ENCODE results near the gene COL5A3. TPM values are rescaled to one million over a fixed set of nuclear protein-coding genes. Genes with fewer than 3 reads are reported as not detected.

The COL5A3 gene
- polyA plus RNA-seq, 1 donor from 2014 or later, result 0.11 TPM

DNA sequence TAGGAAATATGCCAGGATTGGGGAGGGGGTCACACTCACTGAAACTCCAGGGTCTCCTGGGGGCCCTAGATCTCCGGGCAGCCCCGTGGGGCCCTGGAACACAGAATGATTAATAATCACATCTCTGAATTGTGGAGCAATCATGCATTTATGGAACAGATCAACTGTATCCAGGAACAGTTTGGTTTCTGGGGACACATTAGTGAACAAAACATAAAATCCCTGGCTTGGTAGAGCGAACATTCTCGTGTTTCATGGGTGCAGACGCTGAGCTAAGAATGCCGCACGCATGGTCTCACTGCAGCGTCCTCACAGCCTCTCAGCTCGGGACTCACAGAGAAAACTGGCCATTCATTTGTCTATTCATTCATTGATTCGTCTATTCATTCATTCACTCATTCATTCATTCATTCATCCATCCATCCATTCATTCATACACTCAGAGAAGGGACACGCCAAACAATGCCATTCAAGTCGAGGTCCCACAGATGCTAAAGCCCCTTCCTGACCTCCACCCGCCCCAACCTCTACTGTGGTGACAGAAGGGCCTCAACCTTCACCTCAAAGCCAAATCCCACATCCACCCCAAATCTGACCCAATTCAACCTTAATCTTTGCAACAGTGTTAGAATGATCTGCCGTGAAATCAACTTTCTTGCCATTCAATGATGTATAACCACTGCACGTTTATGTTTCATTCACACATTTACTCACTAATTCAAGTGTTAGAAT lies 39.0 kb downstream of the COL5A3 start:
- Histone ChIP-seq H3K4me2 (ENCODE audit: low read length) (no peak overlapping the region), H3K27me3 (ENCODE audit: insufficient read depth, low read depth, low read length) (peaks cover 17% of the 10 kb centered on the region), H3K9ac (ENCODE audit: low read length) (no peak overlapping the region), H3K79me2 (replicated peaks; ENCODE audit: insufficient read depth, low read length) (no peaks in the 10 kb centered on the region), H3F3A (ENCODE audit: insufficient read depth, low read length, poor library complexity, severe bottlenecking) (no peaks in the 10 kb centered on the region), H2AFZ (ENCODE audit: low read depth, low read length) (no peak overlapping the region), H3K27ac (ENCODE audit: low read length) (no peak overlapping the region), H4K20me1 (ENCODE audit: insufficient read depth) (no peaks in the 10 kb centered on the region), H3K4me3 (ENCODE audit: low read length) (no peak overlapping the region), H3K36me3 (ENCODE audit: insufficient read depth, low read length) (no peaks in the 10 kb centered on the region), H3K9me3 (ENCODE audit: low read length) (no peaks in the 10 kb centered on the region), H3K9me2 (ENCODE audit: insufficient read depth, low read length) (no peaks in the 10 kb centered on the region)
- TF ChIP-seq RAD21 (conservative IDR thresholded peaks at IDR 0.05) (no peak), EZH2 (IDR thresholded peaks at IDR 0.05; ENCODE audit: borderline replicate concordance, insufficient read depth, low read length, poor library complexity, severe bottlenecking) (no peak), TAF1 (IDR thresholded peaks at IDR 0.05; ENCODE audit: low read depth) (no peak), REST (IDR thresholded peaks at IDR 0.05; ENCODE audit: borderline replicate concordance) (no peak), SMC3 (conservative IDR thresholded peaks at IDR 0.05; ENCODE audit: poor library complexity) (no peak), POLR2AphosphoS5 (IDR thresholded peaks at IDR 0.05) (no peak)

DNA sequence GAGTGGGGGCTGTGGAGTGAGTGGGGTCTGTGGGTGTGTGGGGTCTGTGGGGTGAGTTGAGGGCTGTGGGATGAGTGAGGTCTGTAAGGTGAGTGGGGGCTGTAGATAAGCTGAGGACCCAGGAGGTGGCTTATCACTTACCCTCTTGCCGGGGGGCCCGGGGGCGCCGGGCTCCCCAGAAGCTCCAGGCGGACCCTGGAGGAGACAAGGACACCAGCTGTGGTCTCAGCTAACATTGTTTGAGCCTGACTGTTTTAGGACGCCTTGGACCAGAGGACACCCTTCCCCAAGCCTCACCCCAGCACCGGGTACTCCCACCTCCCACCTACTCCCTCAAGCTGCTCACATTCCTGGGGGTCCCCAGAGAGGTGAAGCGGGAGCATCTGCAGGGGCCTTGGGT lies 39.8 kb downstream of the COL5A3 start:
- no peak overlapping the region for H3K9ac ChIP-seq (ENCODE audit: low read length)
- H3K79me2 ChIP-seq (replicated peaks; ENCODE audit: insufficient read depth, low read length), result no peaks in the 10 kb centered on the region
- no peaks in the 10 kb centered on the region for H3K9me3 ChIP-seq (ENCODE audit: low read length)
- peaks cover 24% of the 10 kb centered on the region for H3K27me3 ChIP-seq (ENCODE audit: insufficient read depth, low read depth, low read length)
- no peak overlapping the region for H3K27ac ChIP-seq (ENCODE audit: low read length)
- no peak overlapping the region for H3K4me3 ChIP-seq (ENCODE audit: low read length)
- no peak overlapping the region for H3K4me2 ChIP-seq (ENCODE audit: low read length)
- no peaks in the 10 kb centered on the region for H4K20me1 ChIP-seq (ENCODE audit: insufficient read depth)
- no peaks in the 10 kb centered on the region for H3K36me3 ChIP-seq (ENCODE audit: insufficient read depth, low read length)
- no peaks in the 10 kb centered on the region for H3F3A ChIP-seq (ENCODE audit: insufficient read depth, low read length, poor library complexity, severe bottlenecking)
- no peaks in the 10 kb centered on the region for H3K9me2 ChIP-seq (ENCODE audit: insufficient read depth, low read length)
- no peak for TF ChIP-seq SMC3 (conservative IDR thresholded peaks at IDR 0.05; ENCODE audit: poor library complexity)
- no peak for TF ChIP-seq TAF1 (IDR thresholded peaks at IDR 0.05; ENCODE audit: low read depth)
- no peak for TF ChIP-seq RAD21 (conservative IDR thresholded peaks at IDR 0.05)
- TF ChIP-seq EP300 (conservative IDR thresholded peaks at IDR 0.05; ENCODE audit: poor library complexity, severe bottlenecking), result no peak
- TF ChIP-seq MXI1 (conservative IDR thresholded peaks at IDR 0.05; ENCODE audit: poor library complexity, severe bottlenecking), result no peak
- no peak for TF ChIP-seq POLR2AphosphoS5 (IDR thresholded peaks at IDR 0.05)
- no peak for TF ChIP-seq EZH2 (IDR thresholded peaks at IDR 0.05; ENCODE audit: borderline replicate concordance, insufficient read depth, low read length, poor library complexity, severe bottlenecking)
- TF ChIP-seq CTCF (IDR thresholded peaks at IDR 0.05; ENCODE audit: poor library complexity, severe bottlenecking), result no peak
- no peak overlapping the region for H2AFZ ChIP-seq (ENCODE audit: low read depth, low read length)

Measured in neural cell (in vitro differentiated cells).